GM19193 (cell line): ENCODE data around the gene MEIS2.

Source experiments
- POLR2A ChIP-seq: IDR thresholded peaks from 4 replicates; pipeline ENCODE4 v1.6.1; 2011; ENCODE audit not compliant: insufficient read depth, insufficient read length; ENCODE audit errors: extremely low read depth

MEIS2 gene

DNA sequence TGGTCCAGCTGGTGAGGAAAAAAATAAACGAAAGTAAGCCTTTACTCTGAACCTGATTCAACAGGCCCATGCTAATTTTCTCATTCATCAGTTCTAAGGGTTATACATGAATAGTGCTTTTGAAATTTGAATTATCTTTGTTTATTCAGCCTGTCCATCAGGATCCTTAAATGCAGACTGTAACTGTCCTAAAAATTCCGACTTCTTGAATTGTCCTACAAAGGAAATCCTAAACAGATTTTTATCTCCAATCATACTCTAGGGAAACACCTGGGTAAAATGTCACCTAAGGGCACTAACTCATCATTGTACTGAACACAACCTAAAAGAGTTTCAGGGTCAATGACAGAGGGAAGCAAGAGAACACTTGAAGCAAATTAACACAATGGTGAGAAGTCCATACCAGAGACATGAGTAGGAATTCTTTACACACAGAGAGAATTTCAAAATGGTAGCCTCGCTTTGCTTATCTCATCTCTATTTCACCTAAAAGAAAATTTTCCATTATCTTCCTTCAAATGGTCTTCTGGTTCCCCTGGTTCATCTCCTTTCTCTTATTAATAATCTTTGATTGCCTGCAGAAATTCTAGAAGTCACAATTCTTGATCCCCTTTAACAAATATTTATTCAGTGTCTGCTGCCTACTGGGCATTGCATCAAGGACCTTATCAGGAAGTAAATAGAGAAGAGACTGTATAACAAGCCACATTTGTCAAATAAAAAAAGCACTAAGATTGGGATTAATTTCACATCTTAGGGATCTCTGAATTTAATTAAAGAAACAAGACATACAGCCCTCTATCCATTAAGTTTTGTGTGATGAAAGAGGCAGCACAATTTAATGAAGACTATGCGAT, 182.7 kb downstream of the MEIS2 start:
- no peak for TF ChIP-seq POLR2A

- TF ChIP-seq POLR2A = no peak
Measured at GRCh38 chr15:36914960-36915808, 185.2 kb downstream of the MEIS2 start.

DNA sequence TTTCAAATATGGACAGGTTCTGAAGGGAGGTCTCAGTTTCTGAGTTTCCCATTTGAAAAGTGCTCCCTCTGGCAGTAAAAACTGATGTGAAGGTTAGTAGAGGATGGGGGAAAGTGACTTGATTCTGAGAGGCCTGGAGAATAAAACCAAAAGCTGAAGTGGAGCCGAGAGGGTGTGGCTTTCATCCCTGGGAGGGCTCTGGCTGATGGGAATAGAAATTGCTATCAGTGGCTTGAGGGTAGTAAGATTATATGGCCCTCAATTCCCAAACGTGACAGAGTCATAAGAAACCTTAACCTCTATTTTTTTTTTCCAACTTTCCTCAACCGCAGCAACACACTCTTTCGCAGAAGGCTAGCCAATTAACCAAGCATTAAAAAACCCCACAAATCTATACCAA, 185.9 kb downstream of the MEIS2 start:
- TF ChIP-seq POLR2A = no peak

DNA sequence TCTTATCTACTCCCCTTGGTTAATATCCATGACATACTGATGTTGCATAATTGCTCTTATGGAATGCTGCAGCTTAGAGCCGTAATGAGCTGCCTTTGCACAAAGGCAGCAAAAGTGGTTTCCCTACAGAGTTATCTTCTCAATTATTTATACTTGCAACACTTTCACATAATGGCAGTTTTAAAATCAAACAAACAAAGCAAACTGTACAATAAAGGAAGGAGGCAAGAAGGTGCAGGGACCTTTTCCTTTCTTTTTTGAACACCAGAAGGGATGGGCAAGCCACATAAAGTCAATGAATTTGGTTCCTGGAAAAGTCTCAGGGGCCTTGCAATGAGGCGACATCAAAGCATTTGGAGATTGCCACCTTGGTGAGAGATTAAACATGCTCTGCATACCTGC, 188.0 kb downstream of the MEIS2 start:
- no peak for TF ChIP-seq POLR2A

DNA sequence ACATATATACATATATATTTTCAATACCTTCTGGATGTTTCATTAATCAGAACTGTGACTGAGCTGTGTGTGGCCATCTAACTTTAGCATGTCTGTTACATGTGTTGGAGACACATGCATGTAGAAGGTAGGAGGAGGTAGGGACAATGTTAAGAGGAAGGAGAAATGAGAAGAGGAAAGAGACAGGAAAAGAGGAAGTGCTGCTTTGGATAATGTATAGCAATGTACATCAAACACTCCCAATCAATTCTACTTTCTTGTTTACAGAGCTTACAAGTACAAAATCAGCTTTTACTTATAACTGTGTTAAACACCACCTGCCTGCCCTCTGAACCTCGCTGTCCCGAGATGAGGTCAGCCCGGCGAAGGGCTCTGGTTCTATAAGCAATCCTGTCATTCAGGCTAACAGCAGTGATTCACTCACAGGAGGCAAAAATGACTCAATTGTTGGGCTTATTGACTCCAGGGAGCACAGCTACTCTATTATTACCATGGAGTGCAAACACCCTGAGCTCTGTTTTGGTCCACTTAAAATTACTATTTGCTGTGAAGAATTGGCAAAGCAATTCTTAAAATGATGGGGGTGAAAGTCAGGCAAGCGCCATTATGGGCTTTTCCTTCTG, 188.9 kb downstream of the MEIS2 start:
- TF ChIP-seq POLR2A = no peak

DNA sequence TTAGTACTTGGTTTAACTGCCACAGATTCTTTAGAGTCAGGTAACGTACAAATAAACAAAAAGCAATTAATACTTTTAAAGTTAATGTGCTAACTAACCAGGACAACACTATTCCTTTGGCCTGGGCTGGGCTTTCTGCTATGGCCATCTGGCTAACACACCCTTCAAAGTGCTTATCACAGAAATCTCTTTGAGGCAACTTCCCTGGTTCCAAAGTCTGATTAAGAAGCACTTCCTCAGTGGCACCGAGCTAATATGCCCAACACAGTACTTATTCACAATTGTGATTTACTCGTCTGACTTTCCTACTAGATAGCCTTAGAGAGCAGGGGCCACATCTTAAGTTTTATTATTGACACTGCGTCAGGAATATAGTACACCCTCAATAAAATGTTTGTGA, 191.4 kb downstream of the MEIS2 start:
- no peak for TF ChIP-seq POLR2A

DNA sequence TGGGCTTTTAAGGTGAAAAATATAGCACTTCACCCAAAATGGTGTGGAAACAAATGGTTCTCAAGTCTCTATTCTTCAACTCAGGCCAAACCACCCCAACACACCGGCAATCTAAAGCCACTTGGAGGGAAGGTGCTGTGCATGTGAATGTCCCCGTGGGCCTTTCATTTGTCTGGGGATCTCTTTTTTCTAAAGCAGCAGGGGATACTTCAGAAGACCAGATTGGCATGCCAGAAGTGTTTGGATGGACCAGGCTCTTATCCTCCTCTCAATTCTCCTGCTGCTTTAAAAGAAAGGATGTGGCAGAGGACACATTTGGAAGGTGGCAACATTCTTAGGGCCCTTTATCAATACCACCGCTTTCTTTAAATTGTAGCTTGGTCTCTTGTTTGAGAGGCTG, 193.1 kb downstream of the MEIS2 start:
- no peak for TF ChIP-seq POLR2A

DNA sequence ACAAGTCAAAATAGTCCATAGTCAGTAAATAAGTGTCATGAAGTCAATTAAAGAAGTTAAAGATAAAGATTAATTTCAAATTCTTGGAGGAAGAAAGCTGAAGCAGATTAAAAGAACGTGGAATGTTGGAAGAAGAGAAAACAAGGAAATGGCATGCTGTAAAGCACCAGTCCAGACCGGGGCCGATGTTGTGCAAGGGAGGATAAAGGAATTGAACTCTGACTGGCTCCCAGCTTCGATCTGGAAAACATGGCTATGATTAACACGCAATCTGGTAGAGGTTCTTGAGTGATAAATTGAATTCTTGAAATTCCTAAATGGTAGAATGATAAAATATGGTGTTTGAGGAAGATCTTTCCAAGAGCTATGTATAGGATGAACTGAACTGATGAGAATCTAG, 194.4 kb downstream of the MEIS2 start:
- TF ChIP-seq POLR2A = no peak

GRCh38 chr15:36904715-36905114, 195.6 kb downstream of the MEIS2 start:
- no peak for TF ChIP-seq POLR2A

GRCh38 chr15:36903922-36904556, 196.3 kb downstream of the MEIS2 start:
- no peak for TF ChIP-seq POLR2A

- no peak for TF ChIP-seq POLR2A
Measured at GRCh38 chr15:36903195-36903594, 197.2 kb downstream of the MEIS2 start.

GRCh38 chr15:36901012-36901411, 199.3 kb downstream of the MEIS2 start:
- TF ChIP-seq POLR2A = no peak

DNA sequence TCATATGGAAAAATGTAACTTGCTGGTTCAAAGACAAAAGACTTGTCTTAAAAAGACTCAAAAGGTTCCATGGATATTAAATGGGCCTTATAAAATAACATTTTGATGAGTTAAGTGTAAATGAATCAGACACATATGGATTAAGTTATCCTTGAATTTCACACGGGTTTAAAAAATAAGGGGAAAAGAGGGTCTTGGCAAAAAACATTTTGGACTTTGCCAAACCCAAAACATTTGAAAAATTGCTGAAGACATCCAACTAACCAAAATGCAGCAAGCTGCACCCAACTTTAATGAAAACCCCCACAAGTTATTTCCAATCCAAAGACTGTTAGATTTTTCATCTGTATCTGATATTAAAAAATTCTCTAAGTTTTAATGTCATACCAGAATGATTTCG, 200.7 kb downstream of the MEIS2 start:
- TF ChIP-seq POLR2A = no peak

GRCh38 chr15:36898536-36899126, 201.7 kb downstream of the MEIS2 start:
- no peak for TF ChIP-seq POLR2A
